GM18867 (cell line): ENCODE data around the gene AGBL3.
A peak's percentile ranks its signal among the peaks of the same experiment; 100 is the strongest.
"Not testable (repeated sequence)": the region's sequence is repeated elsewhere in the genome, so short reads cannot be mapped to it uniquely, and the experiment has no call there.

Source experiments
- ATAC-seq: cut with Tn5 transposase; IDR thresholded peaks from one replicate; pipeline ENCODE4 v1.9.1; 2021; ENCODE audit warnings: mild to moderate bottlenecking, moderate library complexity; ENCODE audit not compliant: unreplicated experiment

Gene AGBL3

GRCh38 chr7:134962270-134962780, 24.0 kb upstream of the AGBL3 start:
- no peak for ATAC-seq

DNA sequence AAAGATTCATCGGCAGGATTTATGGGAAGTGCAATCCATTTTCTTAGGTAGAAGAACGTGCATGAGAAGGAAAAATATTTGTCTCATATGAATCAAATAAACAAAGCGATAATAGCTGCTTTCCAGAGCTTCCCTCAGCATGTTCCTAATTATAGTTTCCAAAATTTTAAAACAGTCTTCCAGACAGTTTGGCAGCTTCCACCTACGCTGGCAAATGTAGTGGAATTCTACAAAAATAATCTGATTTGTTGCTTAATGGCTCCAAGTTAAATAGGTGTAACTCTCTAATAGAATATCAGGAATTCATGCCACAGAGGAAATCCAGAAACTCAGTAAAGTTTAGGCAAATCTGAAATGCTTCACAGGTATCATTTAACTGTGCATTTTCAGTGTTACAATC, 23.3 kb upstream of the AGBL3 start:
- ATAC-seq = no peak

GRCh38 chr7:134966691-134967090, 19.6 kb upstream of the AGBL3 start:
- ATAC-seq = no peak

GRCh38 chr7:134968110-134968509, 18.2 kb upstream of the AGBL3 start:
- no peak for ATAC-seq

DNA sequence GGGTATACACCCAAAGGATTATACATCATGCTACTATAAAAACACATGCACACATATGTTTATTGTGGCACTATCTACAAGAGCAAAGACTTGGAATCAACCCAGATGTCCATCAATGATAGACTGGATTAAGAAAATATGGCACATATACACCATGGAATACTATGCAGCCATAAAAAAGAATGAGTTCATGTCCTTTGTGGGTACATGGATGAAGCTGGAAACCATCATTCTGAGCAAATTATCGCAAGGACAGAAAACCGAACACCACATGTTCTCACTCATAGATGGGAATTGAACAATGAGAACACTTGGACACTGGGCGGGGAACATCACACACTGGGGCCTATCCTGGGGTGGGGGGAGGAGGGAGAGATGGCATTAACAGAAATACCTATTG, 4.7 kb upstream of the AGBL3 start:
- ATAC-seq = not testable (repeated sequence)

- peak; percentile 47 for ATAC-seq
These were observed 380 bp upstream of the AGBL3 start for GRCh38 chr7:134985894-134986362.

GRCh38 chr7:134988161-134988560, 1.9 kb downstream of the AGBL3 start:
- ATAC-seq = no peak

GRCh38 chr7:134991469-134992339, 5.4 kb downstream of the AGBL3 start:
- ATAC-seq = no peak

DNA sequence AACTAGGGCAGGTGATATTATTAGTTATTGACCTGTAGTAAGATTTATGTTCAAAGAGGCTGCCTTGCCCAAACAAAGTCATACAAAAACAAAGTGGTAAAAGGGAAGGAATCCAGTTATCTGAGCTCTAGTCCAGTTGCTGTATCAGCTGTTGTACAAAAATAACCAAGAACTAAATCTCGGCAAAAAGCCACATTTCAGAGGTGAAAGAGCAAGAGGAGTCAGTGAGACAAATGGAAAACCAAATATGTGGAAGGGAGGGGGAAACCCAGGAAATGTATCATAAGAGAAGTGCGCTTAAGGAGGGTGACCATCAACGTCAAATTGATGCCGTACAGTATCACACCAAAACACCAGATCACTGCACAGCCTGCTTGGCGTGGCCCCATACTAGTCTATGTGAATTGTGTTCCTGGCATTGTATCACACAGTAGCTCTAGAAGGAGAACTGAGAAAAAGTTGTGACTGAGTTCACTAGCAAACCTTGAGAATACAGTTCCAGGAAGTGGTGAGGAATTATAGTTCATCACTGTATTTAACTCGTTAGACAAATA, 6.4 kb downstream of the AGBL3 start:
- peak; percentile 81 for ATAC-seq

- ATAC-seq = no peak
These were observed 7.7 kb downstream of the AGBL3 start for GRCh38 chr7:134993877-134994456.

- ATAC-seq = peak; percentile 39
These were observed 9.2 kb downstream of the AGBL3 start for GRCh38 chr7:134995239-134996096.

GRCh38 chr7:134996097-134996550, 9.8 kb downstream of the AGBL3 start:
- ATAC-seq = peak; percentile 45

DNA sequence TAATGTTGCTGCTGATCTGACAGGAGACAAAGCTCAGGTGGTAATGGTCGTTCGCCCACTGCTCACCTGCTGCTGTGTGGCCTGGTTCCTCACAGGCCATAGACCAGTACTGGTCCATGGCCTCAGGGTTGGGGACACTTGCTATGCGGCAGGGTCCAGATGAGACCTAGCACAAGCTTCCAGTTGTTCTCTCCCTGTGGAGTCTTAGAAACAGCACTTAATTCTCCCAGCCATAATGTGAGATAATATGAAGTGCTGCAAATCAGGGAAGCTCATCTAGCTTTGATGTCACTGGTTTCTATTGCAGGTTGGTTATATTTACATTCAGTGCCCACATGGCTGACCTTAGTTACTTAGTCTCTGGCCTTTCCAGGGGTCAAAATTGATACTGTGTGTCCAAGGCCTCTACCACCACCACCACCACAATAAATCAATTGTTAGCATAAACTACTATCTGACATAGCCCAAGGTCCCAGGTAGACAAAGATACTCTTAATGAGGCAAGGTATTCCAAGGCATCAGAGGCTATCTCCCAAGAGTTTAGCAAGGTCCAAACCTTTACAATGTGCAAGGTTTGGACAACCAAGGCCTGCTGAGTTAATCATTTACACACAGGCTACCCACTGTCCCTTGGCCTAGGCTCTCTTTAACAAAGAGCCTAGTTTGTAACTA, 11.0 kb downstream of the AGBL3 start:
- no peak for ATAC-seq

DNA sequence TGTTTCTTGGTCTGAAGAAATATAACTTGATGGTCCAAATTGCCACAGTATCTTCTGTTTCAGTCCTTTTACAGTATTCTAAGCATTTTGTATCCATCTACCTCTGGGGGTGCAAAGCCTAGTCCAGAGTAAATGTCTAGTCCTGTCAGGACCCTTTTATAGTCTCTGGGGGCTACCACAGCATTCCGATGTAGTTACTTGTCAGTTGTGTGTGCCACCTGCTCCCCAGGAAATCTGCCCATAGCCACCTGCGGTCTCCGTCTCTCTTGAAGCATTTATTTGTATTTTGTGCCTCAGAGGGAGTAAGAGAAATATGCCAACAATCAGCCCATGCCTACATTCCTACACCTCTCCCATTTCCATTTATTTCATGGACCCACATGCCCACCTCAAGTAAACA, 12.8 kb downstream of the AGBL3 start:
- ATAC-seq = no peak

- no peak for ATAC-seq
These were observed 15.3 kb downstream of the AGBL3 start for GRCh38 chr7:135001390-135002165.

- ATAC-seq = no peak
These were observed 25.9 kb downstream of the AGBL3 start for GRCh38 chr7:135012229-135012628.

DNA sequence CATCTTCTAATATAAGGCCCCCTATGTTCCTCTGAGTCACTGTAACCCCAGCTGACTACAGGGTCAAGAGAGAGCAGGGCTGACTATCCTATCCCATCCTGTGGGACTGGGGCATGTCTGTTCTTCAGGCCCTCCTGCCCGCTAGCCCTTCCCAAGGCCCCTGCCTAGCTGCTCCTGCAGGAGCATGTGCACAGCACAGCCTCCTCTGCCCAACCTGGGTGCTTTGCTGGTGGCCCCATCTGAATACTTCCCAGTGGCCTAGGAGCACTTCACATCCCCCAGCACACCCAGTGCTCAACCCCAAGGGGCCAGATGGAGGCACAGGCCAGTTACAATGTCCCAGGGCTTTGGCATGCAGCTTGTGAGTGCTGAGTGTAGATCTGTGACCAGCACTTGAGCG, 37.3 kb downstream of the AGBL3 start:
- ATAC-seq = no peak

DNA sequence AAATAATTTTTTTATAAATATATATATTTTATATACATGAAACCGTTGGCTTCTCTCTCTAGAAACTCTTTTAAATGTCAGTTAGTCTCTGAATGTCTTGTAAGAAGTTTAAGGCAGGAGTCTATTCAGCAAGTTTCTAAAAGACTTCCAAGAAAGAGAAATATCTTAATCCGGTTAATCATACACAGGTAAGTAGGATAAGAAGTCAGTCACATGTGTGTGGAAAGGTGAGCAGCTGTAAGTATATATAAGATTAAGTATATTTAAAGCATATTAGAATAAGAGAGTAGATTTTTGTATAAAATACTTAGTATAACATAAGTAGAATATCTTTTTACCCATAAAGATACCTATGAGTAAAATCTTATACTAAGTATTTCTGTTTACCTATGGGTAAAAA, 48.9 kb downstream of the AGBL3 start:
- ATAC-seq = no peak

DNA sequence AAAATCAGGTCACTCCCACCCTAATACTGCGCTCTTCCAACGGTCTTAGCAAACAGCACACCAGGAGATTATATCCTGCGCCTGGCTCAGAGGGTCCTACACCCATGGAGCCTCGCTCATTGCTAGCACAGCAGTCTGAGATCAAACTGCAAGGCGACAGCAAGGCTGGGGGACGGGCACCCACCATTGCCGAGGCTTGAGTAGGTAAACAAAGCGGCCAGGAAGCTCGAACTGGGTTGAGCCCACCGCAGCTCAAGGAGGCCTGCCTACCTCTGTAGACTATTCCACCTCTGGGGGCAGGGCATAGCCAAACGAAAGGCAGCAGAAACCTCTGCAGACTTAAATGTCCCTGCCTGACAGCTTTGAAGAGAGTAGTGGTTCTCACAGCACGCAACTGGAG, 80.7 kb downstream of the AGBL3 start:
- ATAC-seq = not testable (repeated sequence)
